HepG2 (cell line): ENCODE data around the gene DHX58. TPM values are rescaled to one million over a fixed set of nuclear protein-coding genes. Genes with fewer than 3 reads are reported as not detected.
A peak's percentile ranks its signal among the peaks of the same experiment; 100 is the strongest.

Experiments
- ELF3 ChIP-seq: IDR thresholded peaks from 2 replicates; pipeline ENCODE4 v1.6.1; 2016; ENCODE audit warnings: missing genetic modification reagents, missing compliant biosample characterization
- FOSL2 ChIP-seq: sonication (generic); formaldehyde crosslinking; IDR thresholded peaks from 2 replicates; pipeline ENCODE4 v1.4.0; 2020; ENCODE audit warnings: missing genetic modification reagents
- HNF4A ChIP-seq: sonication (generic); formaldehyde crosslinking; IDR thresholded peaks from 2 replicates; pipeline ENCODE4 v1.4.0; 2020; ENCODE audit warnings: missing genetic modification reagents
- IRF9 ChIP-seq: sonication (generic); formaldehyde crosslinking; IDR thresholded peaks from 2 replicates; pipeline ENCODE4 v1.8.0; 2022; ENCODE audit warnings: missing genetic modification reagents, mild to moderate bottlenecking, borderline replicate concordance
- JDP2 ChIP-seq: sonication (generic); formaldehyde crosslinking; IDR thresholded peaks from 2 replicates; pipeline ENCODE4 v1.8.1; 2022; ENCODE audit warnings: missing genetic modification reagents, borderline replicate concordance
- MED13 ChIP-seq: sonication (generic); formaldehyde crosslinking; IDR thresholded peaks from 2 replicates; pipeline ENCODE4 v1.5.0; 2020; ENCODE audit warnings: missing genetic modification reagents
- PRPF4 ChIP-seq: fragments of 200-400 bp; formaldehyde crosslinking; IDR thresholded peaks from 2 replicates; pipeline ENCODE4 v1.6.1; 2016; ENCODE audit warnings: low read length, low read depth; ENCODE audit not compliant: poor library complexity, severe bottlenecking
- SALL1 ChIP-seq: sonication (generic); formaldehyde crosslinking; IDR thresholded peaks from 2 replicates; pipeline ENCODE4 v1.8.0; 2022; ENCODE audit warnings: mild to moderate bottlenecking, missing genetic modification reagents
- TGIF2 ChIP-seq: IDR thresholded peaks from 2 replicates; pipeline ENCODE4 v1.6.1; 2016; ENCODE audit warnings: control low read depth, missing compliant biosample characterization
- ZBTB26 ChIP-seq: IDR thresholded peaks from 2 replicates; pipeline ENCODE4 v1.6.1; 2016; ENCODE audit warnings: missing compliant biosample characterization, missing genetic modification reagents, borderline replicate concordance
- ZBTB46 ChIP-seq: sonication (generic); formaldehyde crosslinking; IDR thresholded peaks from 2 replicates; pipeline ENCODE4 v1.4.0; 2020; ENCODE audit warnings: mild to moderate bottlenecking, missing genetic modification reagents, borderline replicate concordance
- ZGPAT ChIP-seq: IDR thresholded peaks from 2 replicates; pipeline ENCODE4 v1.6.1; 2016; ENCODE audit warnings: mild to moderate bottlenecking
- ZNF263 ChIP-seq: sonication (generic); formaldehyde crosslinking; IDR thresholded peaks from 2 replicates; pipeline ENCODE4 v1.4.0; 2020; ENCODE audit warnings: missing genetic modification reagents
- ZNF292 ChIP-seq: sonication (generic); formaldehyde crosslinking; IDR thresholded peaks from 2 replicates; pipeline ENCODE4 v1.8.1; 2022; ENCODE audit warnings: mild to moderate bottlenecking, low read depth, missing genetic modification reagents, borderline replicate concordance
- ZNF337 ChIP-seq: sonication (generic); formaldehyde crosslinking; IDR thresholded peaks from 2 replicates; pipeline ENCODE4 v1.5.1; 2020; ENCODE audit warnings: missing genetic modification reagents, low read depth, mild to moderate bottlenecking, borderline replicate concordance
- ZNF343 ChIP-seq: sonication (generic); formaldehyde crosslinking; IDR thresholded peaks from 2 replicates; pipeline ENCODE4 v1.4.0; 2020; ENCODE audit warnings: mild to moderate bottlenecking, missing genetic modification reagents
- ZNF619 ChIP-seq: sonication (generic); formaldehyde crosslinking; IDR thresholded peaks from 2 replicates; pipeline ENCODE4 v1.4.0; 2020; ENCODE audit warnings: mild to moderate bottlenecking, missing genetic modification reagents
- ZSCAN12 ChIP-seq: sonication (generic); formaldehyde crosslinking; IDR thresholded peaks from 2 replicates; pipeline ENCODE4 v1.9.0; 2021; ENCODE audit warnings: mild to moderate bottlenecking, missing genetic modification reagents
- ZSCAN20 ChIP-seq: sonication (generic); formaldehyde crosslinking; IDR thresholded peaks from 2 replicates; pipeline ENCODE4 v1.4.0; 2020; ENCODE audit warnings: missing genetic modification reagents, mild to moderate bottlenecking, borderline replicate concordance
- polyA plus RNA-seq, 8 experiments: library from polyadenylated mRNA; depleted of rRNA in 3 of 8; stranded (reverse) in 7 of 8; unstranded in 1 of 8; fragments of >200 nt; fragmentation: Illumina TruSeq in 4 of 8; extraction: Trizol in 4 of 8; gene quantifications; 2 replicates each; pipeline versions ENCODE4 v1.2.1 to v1.2.3, GENCODE V29; 2011 to 2016; ENCODE audit warnings: low read depth in 4 of 8, missing spikeins in 1 of 8, mixed read lengths in 1 of 8; ENCODE audit not compliant: insufficient read depth in 1 of 8
- total RNA-seq, 5 experiments: library from RNA; depleted of rRNA; stranded (reverse); fragments of >200 nt; fragmentation: Illumina TruSeq; extraction: Trizol; gene quantifications; 2 replicates each; pipeline ENCODE4 v1.2.3, GENCODE V29; 2016; ENCODE audit warnings: low read depth in 1 of 5
- TF ChIP-seq, protein P1 (sequence below): sonication (generic); formaldehyde crosslinking; conservative IDR thresholded peaks from 2 replicates; pipeline ENCODE4 v1.5.0; 2020; ENCODE audit warnings: missing genetic modification reagents
- TF ChIP-seq, protein P2 (sequence below): sonication (generic); formaldehyde crosslinking; IDR thresholded peaks from 2 replicates; pipeline ENCODE4 v1.5.0; 2020; ENCODE audit warnings: missing genetic modification reagents

Gene DHX58
- total and polyA plus RNA-seq, 2 of the 13 experiments (the other 11 are each of a cell fraction or from before 2014, with no cell fraction given): 6.7 to 7.8 TPM

GRCh38 chr17:42101513-42102292 lies 10.8 kb downstream of the DHX58 start (continued):
- TF ChIP-seq ZGPAT (CRISPR knock-in tag) (peak; percentile 43; the same call in 1 of the 2 replicates), ZNF619 (no peak), JDP2 (no peak), HNF4A (CRISPR knock-in tag) (no peak), ELF3 (CRISPR knock-in tag) (no peak), ZNF263 (CRISPR knock-in tag) (no peak), ZNF337 (CRISPR knock-in tag) (no peak), PRPF4 (no peak), MED13 (CRISPR knock-in tag) (no peak), ZBTB46 (CRISPR knock-in tag) (no peak), FOSL2 (CRISPR knock-in tag) (peak; percentile 80), ZSCAN12 (CRISPR knock-in tag) (no peak), ZNF343 (CRISPR knock-in tag) (no peak), ZSCAN20 (CRISPR knock-in tag) (no peak), ZNF292 (CRISPR knock-in tag) (0 out of 2 replicates have a peak, but pooled peaks have one; percentile 21), TGIF2 (CRISPR knock-in tag) (no peak; the same call in 1 of the 2 replicates), IRF9 (CRISPR knock-in tag) (no peak; the same call in 1 of the 2 replicates), ZBTB26 (CRISPR knock-in tag) (peak; percentile 64; the same call in 1 of the 2 replicates), SALL1 (CRISPR knock-in tag) (no peak)
- TF ChIP-seq, protein P1, sequence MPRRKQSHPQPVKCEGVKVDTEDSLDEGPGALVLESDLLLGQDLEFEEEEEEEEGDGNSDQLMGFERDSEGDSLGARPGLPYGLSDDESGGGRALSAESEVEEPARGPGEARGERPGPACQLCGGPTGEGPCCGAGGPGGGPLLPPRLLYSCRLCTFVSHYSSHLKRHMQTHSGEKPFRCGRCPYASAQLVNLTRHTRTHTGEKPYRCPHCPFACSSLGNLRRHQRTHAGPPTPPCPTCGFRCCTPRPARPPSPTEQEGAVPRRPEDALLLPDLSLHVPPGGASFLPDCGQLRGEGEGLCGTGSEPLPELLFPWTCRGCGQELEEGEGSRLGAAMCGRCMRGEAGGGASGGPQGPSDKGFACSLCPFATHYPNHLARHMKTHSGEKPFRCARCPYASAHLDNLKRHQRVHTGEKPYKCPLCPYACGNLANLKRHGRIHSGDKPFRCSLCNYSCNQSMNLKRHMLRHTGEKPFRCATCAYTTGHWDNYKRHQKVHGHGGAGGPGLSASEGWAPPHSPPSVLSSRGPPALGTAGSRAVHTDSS (CRISPR knock-in tag): no peak
- TF ChIP-seq, protein P2, sequence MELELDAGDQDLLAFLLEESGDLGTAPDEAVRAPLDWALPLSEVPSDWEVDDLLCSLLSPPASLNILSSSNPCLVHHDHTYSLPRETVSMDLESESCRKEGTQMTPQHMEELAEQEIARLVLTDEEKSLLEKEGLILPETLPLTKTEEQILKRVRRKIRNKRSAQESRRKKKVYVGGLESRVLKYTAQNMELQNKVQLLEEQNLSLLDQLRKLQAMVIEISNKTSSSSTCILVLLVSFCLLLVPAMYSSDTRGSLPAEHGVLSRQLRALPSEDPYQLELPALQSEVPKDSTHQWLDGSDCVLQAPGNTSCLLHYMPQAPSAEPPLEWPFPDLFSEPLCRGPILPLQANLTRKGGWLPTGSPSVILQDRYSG (CRISPR knock-in tag): no peak
